ENCODE results near the gene DENND1A.

The DENND1A gene

GRCh38 chr9:123349691-123350480, 580.0 kb downstream of the DENND1A start:
- H2AFZ ChIP-seq (ENCODE audit: low read length), result peak overlapping the region; percentile 73
- H3K9ac ChIP-seq (ENCODE audit: low read depth, low read length, poor library complexity, severe bottlenecking), result no peak overlapping the region

GRCh38 chr9:123349033-123349432, 580.9 kb downstream of the DENND1A start:
- Histone ChIP-seq H3K9ac (ENCODE audit: low read depth, low read length, poor library complexity, severe bottlenecking) (no peak overlapping the region), H3K79me2 (ENCODE audit: insufficient read depth, low read length) (no peaks in the 10 kb centered on the region), H3F3A (ENCODE audit: low read depth) (no peaks in the 10 kb centered on the region), H3K9me3 (ENCODE audit: insufficient read depth, low read depth, low read length) (no peaks in the 10 kb centered on the region), H3K9me2 (replicated peaks; ENCODE audit: low read depth, low read length) (no peaks in the 10 kb centered on the region), H3K4me3 (ENCODE audit: low read length, poor library complexity, severe bottlenecking) (no peak overlapping the region), H3K36me3 (ENCODE audit: insufficient read depth, low read length) (no peaks in the 10 kb centered on the region), H3K27me3 (ENCODE audit: insufficient read depth, low read length, poor library complexity, severe bottlenecking) (no peaks in the 10 kb centered on the region), H3K4me1 (ENCODE audit: insufficient read depth, low read length, poor library complexity, severe bottlenecking) (no peaks in the 10 kb centered on the region), H4K20me1 (ENCODE audit: insufficient read depth, low read length, poor library complexity, severe bottlenecking) (no peaks in the 10 kb centered on the region), H3K4me2 (ENCODE audit: low read depth, low read length, poor library complexity, severe bottlenecking) (no peak overlapping the region), H2AFZ (ENCODE audit: low read length) (no peak overlapping the region)
- TF ChIP-seq EZH2phosphoT487 (IDR thresholded peaks at IDR 0.05; ENCODE audit: borderline replicate concordance), result no peak

More at GRCh38 chr9:123349691-123350480, 580.0 kb downstream of the DENND1A start:
- no peaks in the 10 kb centered on the region for H3K4me1 ChIP-seq (ENCODE audit: insufficient read depth, low read length, poor library complexity, severe bottlenecking)
- peak; percentile 97 for TF ChIP-seq CTCF (conservative IDR thresholded peaks at IDR 0.05; ENCODE audit: low read length)
- no peak for TF ChIP-seq EZH2phosphoT487 (IDR thresholded peaks at IDR 0.05; ENCODE audit: borderline replicate concordance)
- H3K9me3 ChIP-seq (ENCODE audit: insufficient read depth, low read depth, low read length), result no peaks in the 10 kb centered on the region
- no peaks in the 10 kb centered on the region for H3K79me2 ChIP-seq (ENCODE audit: insufficient read depth, low read length)
- H3K27me3 ChIP-seq (ENCODE audit: insufficient read depth, low read length, poor library complexity, severe bottlenecking), result no peaks in the 10 kb centered on the region
- H3K9me2 ChIP-seq (replicated peaks; ENCODE audit: low read depth, low read length), result no peaks in the 10 kb centered on the region
- peak overlapping the region; percentile 30 for H3K4me3 ChIP-seq (ENCODE audit: low read length, poor library complexity, severe bottlenecking)
- H3K36me3 ChIP-seq (ENCODE audit: insufficient read depth, low read length), result no peaks in the 10 kb centered on the region
- H4K20me1 ChIP-seq (ENCODE audit: insufficient read depth, low read length, poor library complexity, severe bottlenecking), result no peaks in the 10 kb centered on the region
- no peaks in the 10 kb centered on the region for H3F3A ChIP-seq (ENCODE audit: low read depth)
- H3K4me2 ChIP-seq (ENCODE audit: low read depth, low read length, poor library complexity, severe bottlenecking), result peak overlapping the region; percentile 41

DNA sequence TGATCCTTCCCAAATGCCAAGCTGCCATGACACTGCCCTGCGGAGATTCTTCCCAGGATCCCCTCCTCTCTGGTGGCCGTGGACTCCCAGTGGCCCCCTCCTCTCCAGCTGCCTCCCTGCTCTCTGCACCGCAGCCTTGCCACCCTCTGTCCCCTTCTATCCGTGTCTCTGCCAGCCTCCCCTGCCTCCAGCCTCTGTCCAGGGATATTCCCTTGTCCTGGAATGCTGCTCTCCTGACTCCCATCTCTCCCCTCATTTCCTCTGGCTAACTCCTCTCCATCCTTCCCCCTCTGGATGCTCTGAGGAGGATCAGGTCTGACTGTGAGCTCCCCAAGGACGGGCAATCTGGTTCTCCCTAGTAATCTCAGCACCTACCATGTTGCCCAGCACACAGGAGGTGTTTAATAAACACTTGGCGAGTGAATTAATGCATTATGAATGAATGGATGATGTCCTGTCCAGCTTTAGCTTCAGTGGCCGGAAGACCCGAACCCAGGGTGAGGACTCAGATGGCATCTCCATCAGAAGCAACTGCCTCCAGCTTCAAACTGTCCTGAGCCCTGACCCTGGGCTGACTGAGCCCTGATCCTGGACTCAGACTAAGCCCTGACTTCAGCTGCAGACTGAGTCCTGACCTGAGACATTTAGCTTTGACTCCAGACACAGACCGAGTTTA, 581.5 kb downstream of the DENND1A start:
- no peaks in the 10 kb centered on the region for H3K9me2 ChIP-seq (replicated peaks; ENCODE audit: low read depth, low read length)
- no peak overlapping the region for H3K4me3 ChIP-seq (ENCODE audit: low read length, poor library complexity, severe bottlenecking)
- no peaks in the 10 kb centered on the region for H3K36me3 ChIP-seq (ENCODE audit: insufficient read depth, low read length)
- H4K20me1 ChIP-seq (ENCODE audit: insufficient read depth, low read length, poor library complexity, severe bottlenecking), result no peaks in the 10 kb centered on the region
- no peaks in the 10 kb centered on the region for H3K79me2 ChIP-seq (ENCODE audit: insufficient read depth, low read length)
- H3K9me3 ChIP-seq (ENCODE audit: insufficient read depth, low read depth, low read length), result no peaks in the 10 kb centered on the region
- TF ChIP-seq EZH2phosphoT487 (IDR thresholded peaks at IDR 0.05; ENCODE audit: borderline replicate concordance), result no peak
- no peak for TF ChIP-seq CTCF (conservative IDR thresholded peaks at IDR 0.05; ENCODE audit: low read length)
- no peak overlapping the region for H2AFZ ChIP-seq (ENCODE audit: low read length)
- H3F3A ChIP-seq (ENCODE audit: low read depth), result no peaks in the 10 kb centered on the region
- H3K9ac ChIP-seq (ENCODE audit: low read depth, low read length, poor library complexity, severe bottlenecking), result no peak overlapping the region
- H3K27me3 ChIP-seq (ENCODE audit: insufficient read depth, low read length, poor library complexity, severe bottlenecking), result no peaks in the 10 kb centered on the region
- H3K4me1 ChIP-seq (ENCODE audit: insufficient read depth, low read length, poor library complexity, severe bottlenecking), result no peaks in the 10 kb centered on the region
- H3K4me2 ChIP-seq (ENCODE audit: low read depth, low read length, poor library complexity, severe bottlenecking), result no peak overlapping the region
